Tibial artery (tissue), 4 donors: ENCODE data around the gene MAPKAP1.
"Not testable (repeated sequence)": the region's sequence is repeated elsewhere in the genome, so short reads cannot be mapped to it uniquely, and the experiment has no call there.

Source experiments
- DNase-seq, 2 donors: peaks; one replicate each; pipeline ENCODE4 v3.0.0-alpha.2; 2019
- H3K27ac ChIP-seq, 2 donors: fragments of 200-600 bp; sonication (generic) in 1 of 2; 1 replicate in 1 of 2; 2 replicates in 1 of 2; pipeline ENCODE4 v1.5.1; 2018 to 2019; ENCODE audit warnings: mild to moderate bottlenecking in 1 of 2
- H3K27me3 ChIP-seq, 2 donors: fragments of 200-600 bp; sonication (generic) in 1 of 2; one replicate each; pipeline versions ENCODE4 v1.5.1 to v1.6.0; 2016 to 2019
- H3K36me3 ChIP-seq, 3 donors: fragments of 200-600 bp; sonication (generic) in 2 of 3; one replicate each; pipeline ENCODE4 v1.5.1; 2016 to 2019; ENCODE audit warnings: mild to moderate bottlenecking in 2 of 3
- H3K4me1 ChIP-seq, 4 donors: fragments of 200-600 bp; sonication (generic) in 2 of 4; 1 replicate in 3 of 4; 2 replicates in 1 of 4; pipeline ENCODE4 v1.5.1; 2016 to 2019
- H3K4me3 ChIP-seq, 2 donors: fragments of 200-600 bp; sonication (generic) in 1 of 2; 1 replicate in 1 of 2; 2 replicates in 1 of 2; pipeline ENCODE4 v1.5.1; 2018 to 2019; ENCODE audit warnings: mild to moderate bottlenecking in 2 of 2
- H3K9me3 ChIP-seq, 3 donors: fragments of 200-600 bp; sonication (generic) in 1 of 3; one replicate each; pipeline ENCODE4 v1.5.1; 2016 to 2019
- CTCF ChIP-seq, 2 experiments: fragments of 200-600 bp in 1 of 2; fragments of 450-650 bp in 1 of 2; IDR thresholded peaks; one replicate each; pipeline ENCODE4 v1.5.1; 2017 to 2019; ENCODE audit warnings: antibody characterized with exemption in 2 of 2, mild to moderate bottlenecking in 1 of 2, moderate library complexity in 1 of 2
- intact Hi-C: fragments of 100-400 bp; cut with DNase I; formaldehyde crosslinking; loops from one replicate; pipeline ENCODE4 v1.15.0; 2023; ENCODE audit warnings: low total_unique reads

Gene MAPKAP1

GRCh38 chr9:125570246-125570645 is 136.8 kb downstream of the MAPKAP1 start:
- Histone ChIP-seq H3K4me3 (no peak overlapping the region), H3K27me3 (no peaks in the 10 kb centered on the region), H3K4me1 (peaks cover 0 to 7% (median 2%) of the 10 kb centered on the region in 4 donors), H3K9me3 (peaks cover 0 to 7% (median 0%) of the 10 kb centered on the region in 3 donors), H3K27ac (no peak overlapping the region), H3K36me3 (peaks cover 0 to 3% (median 0%) of the 10 kb centered on the region in 3 donors)
- DNase-seq, result no peak
- intact Hi-C loops, result no loop called here
- no peak for TF ChIP-seq CTCF (IDR thresholded peaks at IDR 0.05)

- Histone ChIP-seq H3K27me3 (no peaks in the 10 kb centered on the region), H3K4me3 (no peak overlapping the region), H3K27ac (no peak overlapping the region), H3K36me3 (peaks cover 0 to 3% (median 0%) of the 10 kb centered on the region in 3 donors), H3K4me1 (peaks cover 0 to 7% (median 2%) of the 10 kb centered on the region in 4 donors), H3K9me3 (peaks cover 0 to 7% (median 0%) of the 10 kb centered on the region in 3 donors)
- no peak for DNase-seq
- intact Hi-C loops, result no loop called here
- TF ChIP-seq CTCF (IDR thresholded peaks at IDR 0.05), result no peak
Observed at GRCh38 chr9:125568621-125569020, 138.4 kb downstream of the MAPKAP1 start.

- H3K4me1 ChIP-seq, intact Hi-C loops, H3K4me3 ChIP-seq, H3K27me3 ChIP-seq, H3K27ac ChIP-seq, H3K36me3 ChIP-seq, DNase-seq, H3K9me3 ChIP-seq: not testable (repeated sequence)
Observed at GRCh38 chr9:125566051-125566450, 141.0 kb downstream of the MAPKAP1 start.

- no peak for TF ChIP-seq CTCF (IDR thresholded peaks at IDR 0.05)
- Histone ChIP-seq H3K4me1 (peaks cover 0 to 7% (median 2%) of the 10 kb centered on the region in 4 donors), H3K4me3 (no peak overlapping the region), H3K27ac (no peak overlapping the region), H3K27me3 (no peaks in the 10 kb centered on the region), H3K36me3 (no peaks in the 10 kb centered on the region), H3K9me3 (no peaks in the 10 kb centered on the region)
- no peak for DNase-seq
- intact Hi-C loops, result no loop called here
Observed at GRCh38 chr9:125565126-125565525, 141.9 kb downstream of the MAPKAP1 start.

GRCh38 chr9:125564631-125565030 is 142.4 kb downstream of the MAPKAP1 start:
- intact Hi-C loops, result no loop called here
- H3K27ac ChIP-seq, result no peak overlapping the region
- H3K27me3 ChIP-seq, result no peaks in the 10 kb centered on the region
- H3K4me1 ChIP-seq, result peaks cover 0 to 7% (median 2%) of the 10 kb centered on the region in 4 donors
- H3K9me3 ChIP-seq, result no peaks in the 10 kb centered on the region
- H3K4me3 ChIP-seq, result no peak overlapping the region
- DNase-seq, result no peak
- H3K36me3 ChIP-seq, result no peaks in the 10 kb centered on the region
- TF ChIP-seq CTCF (IDR thresholded peaks at IDR 0.05), result no peak

- no peak overlapping the region for H3K27ac ChIP-seq
- no peaks in the 10 kb centered on the region for H3K4me1 ChIP-seq
- DNase-seq, result no peak
- no peak overlapping the region for H3K4me3 ChIP-seq
- no peaks in the 10 kb centered on the region for H3K9me3 ChIP-seq
- intact Hi-C loops, result no loop called here
- no peaks in the 10 kb centered on the region for H3K27me3 ChIP-seq
- peaks cover 0 to 4% (median 4%) of the 10 kb centered on the region in 3 donors for H3K36me3 ChIP-seq
- no peak for TF ChIP-seq CTCF (IDR thresholded peaks at IDR 0.05)
Observed at GRCh38 chr9:125561509-125562148, 145.4 kb downstream of the MAPKAP1 start.
